ENCODE data around the gene SLC19A1.

The SLC19A1 gene

GRCh38 chr21:45522986-45523385 lies 19.3 kb downstream of the SLC19A1 start:
- H2AFZ ChIP-seq (ENCODE audit: low read length, unreplicated experiment) = no peak overlapping the region

GRCh38 chr21:45522381-45522780 lies 19.9 kb downstream of the SLC19A1 start:
- Histone ChIP-seq H3K27me3 (ENCODE audit: insufficient read depth, low read length) (no peaks in the 10 kb centered on the region), H2AFZ (ENCODE audit: low read length, unreplicated experiment) (no peak overlapping the region), H3K79me2 (ENCODE audit: control insufficient read depth, insufficient read depth, low read length, unreplicated experiment) (no peaks in the 10 kb centered on the region), H3K4me3 (ENCODE audit: low read depth, low read length) (no peak overlapping the region), H3K4me1 (ENCODE audit: control insufficient read depth, insufficient read depth, low read length, unreplicated experiment) (no peaks in the 10 kb centered on the region), H3K36me3 (ENCODE audit: insufficient read depth, low read length) (peaks cover 63% of the 10 kb centered on the region), H3K27ac (ENCODE audit: low read depth, low read length) (no peak overlapping the region)

More at GRCh38 chr21:45522986-45523385, 19.3 kb downstream of the SLC19A1 start:
- H3K4me3 ChIP-seq (ENCODE audit: low read depth, low read length) = no peak overlapping the region
- no peaks in the 10 kb centered on the region for H3K79me2 ChIP-seq (ENCODE audit: control insufficient read depth, insufficient read depth, low read length, unreplicated experiment)
- H3K36me3 ChIP-seq (ENCODE audit: insufficient read depth, low read length) = peaks cover 62% of the 10 kb centered on the region
- H3K27ac ChIP-seq (ENCODE audit: low read depth, low read length) = no peak overlapping the region
- no peaks in the 10 kb centered on the region for H3K27me3 ChIP-seq (ENCODE audit: insufficient read depth, low read length)
- no peaks in the 10 kb centered on the region for H3K4me1 ChIP-seq (ENCODE audit: control insufficient read depth, insufficient read depth, low read length, unreplicated experiment)

- Histone ChIP-seq H3K36me3 (ENCODE audit: insufficient read depth, low read length) (peaks cover 63% of the 10 kb centered on the region), H3K79me2 (ENCODE audit: control insufficient read depth, insufficient read depth, low read length, unreplicated experiment) (no peaks in the 10 kb centered on the region), H3K27ac (ENCODE audit: low read depth, low read length) (no peak overlapping the region), H3K4me3 (ENCODE audit: low read depth, low read length) (no peak overlapping the region), H3K27me3 (ENCODE audit: insufficient read depth, low read length) (no peaks in the 10 kb centered on the region), H2AFZ (ENCODE audit: low read length, unreplicated experiment) (no peak overlapping the region), H3K4me1 (ENCODE audit: control insufficient read depth, insufficient read depth, low read length, unreplicated experiment) (no peaks in the 10 kb centered on the region)
Observed at GRCh38 chr21:45521241-45521640, 21.0 kb downstream of the SLC19A1 start.

- peaks cover 53% of the 10 kb centered on the region for H3K36me3 ChIP-seq (ENCODE audit: insufficient read depth, low read length)
- H3K4me1 ChIP-seq (ENCODE audit: control insufficient read depth, insufficient read depth, low read length, unreplicated experiment) = no peaks in the 10 kb centered on the region
- H3K27me3 ChIP-seq (ENCODE audit: insufficient read depth, low read length) = no peaks in the 10 kb centered on the region
- no peak overlapping the region for H3K27ac ChIP-seq (ENCODE audit: low read depth, low read length)
- H3K79me2 ChIP-seq (ENCODE audit: control insufficient read depth, insufficient read depth, low read length, unreplicated experiment) = no peaks in the 10 kb centered on the region
- H2AFZ ChIP-seq (ENCODE audit: low read length, unreplicated experiment) = no peak overlapping the region
- H3K4me3 ChIP-seq (ENCODE audit: low read depth, low read length) = no peak overlapping the region
Observed at GRCh38 chr21:45519182-45519581, 23.1 kb downstream of the SLC19A1 start.

- Histone ChIP-seq H3K4me3 (ENCODE audit: low read depth, low read length) (no peak overlapping the region), H3K4me1 (ENCODE audit: control insufficient read depth, insufficient read depth, low read length, unreplicated experiment) (no peaks in the 10 kb centered on the region), H3K27ac (ENCODE audit: low read depth, low read length) (no peak overlapping the region), H3K36me3 (ENCODE audit: insufficient read depth, low read length) (peaks cover 53% of the 10 kb centered on the region), H2AFZ (ENCODE audit: low read length, unreplicated experiment) (no peak overlapping the region), H3K27me3 (ENCODE audit: insufficient read depth, low read length) (no peaks in the 10 kb centered on the region), H3K79me2 (ENCODE audit: control insufficient read depth, insufficient read depth, low read length, unreplicated experiment) (no peaks in the 10 kb centered on the region)
Observed at GRCh38 chr21:45518742-45519141, 23.5 kb downstream of the SLC19A1 start.

- Histone ChIP-seq H3K36me3 (ENCODE audit: insufficient read depth, low read length) (peaks cover 42% of the 10 kb centered on the region), H3K27me3 (ENCODE audit: insufficient read depth, low read length) (no peaks in the 10 kb centered on the region), H3K4me3 (ENCODE audit: low read depth, low read length) (no peak overlapping the region), H2AFZ (ENCODE audit: low read length, unreplicated experiment) (no peak overlapping the region), H3K27ac (ENCODE audit: low read depth, low read length) (no peak overlapping the region), H3K4me1 (ENCODE audit: control insufficient read depth, insufficient read depth, low read length, unreplicated experiment) (no peaks in the 10 kb centered on the region), H3K79me2 (ENCODE audit: control insufficient read depth, insufficient read depth, low read length, unreplicated experiment) (no peaks in the 10 kb centered on the region)
Observed at GRCh38 chr21:45517249-45518065, 24.8 kb downstream of the SLC19A1 start.

- Histone ChIP-seq H3K27me3 (ENCODE audit: insufficient read depth, low read length) (no peaks in the 10 kb centered on the region), H2AFZ (ENCODE audit: low read length, unreplicated experiment) (no peak overlapping the region), H3K27ac (ENCODE audit: low read depth, low read length) (no peak overlapping the region), H3K4me1 (ENCODE audit: control insufficient read depth, insufficient read depth, low read length, unreplicated experiment) (no peaks in the 10 kb centered on the region), H3K4me3 (ENCODE audit: low read depth, low read length) (no peak overlapping the region), H3K36me3 (ENCODE audit: insufficient read depth, low read length) (peaks cover 35% of the 10 kb centered on the region), H3K79me2 (ENCODE audit: control insufficient read depth, insufficient read depth, low read length, unreplicated experiment) (no peaks in the 10 kb centered on the region)
Observed at GRCh38 chr21:45516671-45517151, 25.5 kb downstream of the SLC19A1 start.

GRCh38 chr21:45516071-45516670 lies 26.1 kb downstream of the SLC19A1 start:
- no peak overlapping the region for H3K4me3 ChIP-seq (ENCODE audit: low read depth, low read length)
- H3K79me2 ChIP-seq (ENCODE audit: control insufficient read depth, insufficient read depth, low read length, unreplicated experiment) = no peaks in the 10 kb centered on the region
- H3K27ac ChIP-seq (ENCODE audit: low read depth, low read length) = no peak overlapping the region
- H3K27me3 ChIP-seq (ENCODE audit: insufficient read depth, low read length) = no peaks in the 10 kb centered on the region
- H3K4me1 ChIP-seq (ENCODE audit: control insufficient read depth, insufficient read depth, low read length, unreplicated experiment) = no peaks in the 10 kb centered on the region
- H3K36me3 ChIP-seq (ENCODE audit: insufficient read depth, low read length) = peaks cover 29% of the 10 kb centered on the region
- no peak overlapping the region for H2AFZ ChIP-seq (ENCODE audit: low read length, unreplicated experiment)

- no peak overlapping the region for H3K27ac ChIP-seq (ENCODE audit: low read depth, low read length)
Observed at GRCh38 chr21:45515241-45516061, 26.8 kb downstream of the SLC19A1 start.

GRCh38 chr21:45514311-45515021 lies 27.8 kb downstream of the SLC19A1 start:
- H3K4me3 ChIP-seq (ENCODE audit: low read depth, low read length) = no peak overlapping the region
- H3K27ac ChIP-seq (ENCODE audit: low read depth, low read length) = no peak overlapping the region
- H2AFZ ChIP-seq (ENCODE audit: low read length, unreplicated experiment) = no peak overlapping the region
- no peaks in the 10 kb centered on the region for H3K4me1 ChIP-seq (ENCODE audit: control insufficient read depth, insufficient read depth, low read length, unreplicated experiment)
- H3K36me3 ChIP-seq (ENCODE audit: insufficient read depth, low read length) = peaks cover 14% of the 10 kb centered on the region
- H3K27me3 ChIP-seq (ENCODE audit: insufficient read depth, low read length) = no peaks in the 10 kb centered on the region
- no peaks in the 10 kb centered on the region for H3K79me2 ChIP-seq (ENCODE audit: control insufficient read depth, insufficient read depth, low read length, unreplicated experiment)

More at GRCh38 chr21:45515241-45516061, 26.8 kb downstream of the SLC19A1 start:
- Histone ChIP-seq H3K4me1 (ENCODE audit: control insufficient read depth, insufficient read depth, low read length, unreplicated experiment) (no peaks in the 10 kb centered on the region), H3K79me2 (ENCODE audit: control insufficient read depth, insufficient read depth, low read length, unreplicated experiment) (no peaks in the 10 kb centered on the region), H3K36me3 (ENCODE audit: insufficient read depth, low read length) (peaks cover 24% of the 10 kb centered on the region), H2AFZ (ENCODE audit: low read length, unreplicated experiment) (no peak overlapping the region), H3K4me3 (ENCODE audit: low read depth, low read length) (no peak overlapping the region), H3K27me3 (ENCODE audit: insufficient read depth, low read length) (no peaks in the 10 kb centered on the region)

Data from ACC112 (cell line).